GM21381 (cell line): ENCODE data around the gene CGNL1.

ENCODE experiments used
- ATAC-seq: cut with Tn5 transposase; IDR thresholded peaks from one replicate; pipeline ENCODE4 v1.9.1; 2021; ENCODE audit warnings: mild to moderate bottlenecking, moderate library complexity; ENCODE audit not compliant: unreplicated experiment

Gene CGNL1

DNA sequence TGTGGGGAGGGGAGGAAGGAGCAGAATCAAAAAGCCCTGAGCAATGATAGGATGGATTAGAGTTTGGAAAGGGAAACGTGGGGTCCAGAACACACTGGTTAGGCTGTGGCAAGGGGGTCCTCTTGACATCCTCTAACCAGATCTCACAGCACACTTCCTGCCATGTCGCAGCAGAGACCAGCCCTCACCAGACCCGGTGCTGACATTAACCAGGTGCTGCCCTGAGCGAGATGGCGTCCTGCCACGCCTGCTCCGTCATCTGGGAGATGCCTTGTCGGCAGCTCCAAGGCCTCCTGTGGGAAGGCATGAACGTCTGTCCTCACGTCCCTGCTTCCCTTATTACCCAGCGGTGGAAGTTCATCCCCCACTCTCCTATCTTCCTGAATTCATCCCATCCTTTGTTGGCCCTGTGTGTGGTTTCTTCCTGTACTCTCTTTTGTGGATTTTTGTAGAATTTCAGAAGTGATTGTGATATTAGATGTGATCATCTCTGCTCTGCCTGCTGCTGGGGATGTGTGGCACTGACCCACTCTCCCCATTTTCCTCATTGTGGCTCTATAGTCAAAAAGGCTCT lies 186.0 kb downstream of the CGNL1 start:
- no peak for ATAC-seq

DNA sequence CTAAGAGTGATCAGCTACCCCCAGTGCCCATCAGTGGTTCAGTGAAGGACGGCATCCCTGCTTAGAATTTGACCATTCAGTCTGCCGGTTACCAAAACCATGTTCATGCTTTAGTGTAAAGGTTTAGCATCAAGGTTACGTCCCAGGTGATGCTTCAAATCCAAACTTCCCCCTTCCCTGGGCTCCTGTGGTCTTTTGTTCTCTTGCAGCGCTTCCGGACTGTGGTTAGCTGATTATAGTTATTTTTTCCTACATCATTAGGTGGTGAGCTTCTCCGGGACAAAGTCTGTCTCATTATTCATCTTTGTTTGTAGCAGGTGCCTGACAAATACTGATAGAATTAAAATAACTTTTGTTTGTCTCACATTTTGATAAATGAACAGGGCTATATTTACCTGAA lies 187.1 kb downstream of the CGNL1 start:
- ATAC-seq: no peak

DNA sequence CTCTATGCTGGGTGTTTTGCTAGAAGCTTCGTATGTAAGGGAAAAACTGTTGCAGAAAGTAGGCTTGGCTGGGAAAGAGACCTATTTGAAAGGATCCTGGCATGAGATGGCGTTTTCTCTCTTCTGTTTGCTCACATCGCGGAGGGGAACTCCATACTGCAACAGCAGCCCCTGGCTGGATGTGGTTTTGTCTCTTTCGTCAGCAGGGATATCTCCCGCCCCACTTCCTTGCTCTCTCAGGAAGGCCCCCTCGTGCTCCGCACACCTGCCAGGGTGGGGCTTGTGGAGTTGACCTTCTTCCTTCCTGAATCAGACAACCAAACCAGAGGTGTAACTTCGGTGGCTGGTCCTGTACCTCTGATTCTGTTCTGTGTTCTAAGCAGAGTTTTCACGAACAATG lies 189.0 kb downstream of the CGNL1 start:
- ATAC-seq: no peak

DNA sequence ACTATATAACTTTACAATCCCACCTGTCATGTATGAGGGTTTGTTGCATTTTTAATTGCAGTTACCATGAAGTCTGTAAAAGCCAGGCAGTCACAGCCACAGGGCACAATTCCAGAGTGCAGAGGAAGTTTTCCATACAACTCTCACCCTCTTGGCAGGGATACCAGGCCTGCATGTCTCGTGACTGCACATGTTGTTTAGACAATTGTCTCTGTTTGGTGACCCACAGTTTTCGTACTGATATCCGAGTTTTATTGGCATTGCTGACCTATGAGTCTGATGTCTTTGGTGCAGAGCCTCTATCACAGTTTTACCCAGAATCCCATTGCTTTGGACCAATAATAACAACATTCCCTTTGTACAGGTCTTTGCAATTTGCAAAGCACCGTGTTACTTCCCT lies 190.5 kb downstream of the CGNL1 start:
- ATAC-seq: no peak

DNA sequence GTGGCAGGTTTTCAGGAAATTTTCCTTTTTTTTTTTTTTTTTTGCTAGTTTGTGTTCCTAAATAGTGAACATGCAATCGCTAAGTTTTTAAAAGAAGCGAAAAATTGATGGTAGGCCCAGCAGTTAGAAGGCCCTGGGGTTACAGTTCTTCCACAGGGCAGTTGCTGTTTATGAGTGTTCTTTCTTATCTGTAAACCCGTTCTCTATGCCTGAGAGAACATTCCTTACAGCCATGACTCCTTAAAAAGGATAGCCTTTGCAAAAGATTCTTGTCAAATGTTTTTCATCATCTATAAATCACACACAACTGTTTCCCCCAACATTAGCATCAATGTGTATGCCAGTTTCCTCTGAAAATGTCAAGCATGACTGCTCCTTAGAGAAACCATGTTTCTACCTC lies 191.6 kb downstream of the CGNL1 start:
- no peak for ATAC-seq

DNA sequence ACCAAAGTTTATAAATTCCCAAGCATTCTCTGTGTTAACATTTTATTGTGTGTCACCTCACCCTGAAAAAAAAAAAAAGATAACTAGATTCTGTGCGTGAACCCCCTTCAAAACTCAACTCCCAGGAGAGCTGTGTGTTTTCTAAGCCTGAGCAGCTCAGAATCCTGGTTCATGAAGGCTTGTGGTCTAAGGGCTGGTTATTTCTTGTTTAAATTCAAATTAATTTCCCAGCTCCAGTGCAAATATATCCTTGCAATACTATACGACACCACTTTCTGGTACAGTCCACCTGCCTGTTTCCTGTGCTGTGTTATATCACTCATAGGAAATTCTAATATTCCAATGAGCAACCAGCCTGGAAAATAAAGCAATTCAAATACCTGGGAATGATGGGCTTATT lies 192.0 kb downstream of the CGNL1 start:
- no peak for ATAC-seq

DNA sequence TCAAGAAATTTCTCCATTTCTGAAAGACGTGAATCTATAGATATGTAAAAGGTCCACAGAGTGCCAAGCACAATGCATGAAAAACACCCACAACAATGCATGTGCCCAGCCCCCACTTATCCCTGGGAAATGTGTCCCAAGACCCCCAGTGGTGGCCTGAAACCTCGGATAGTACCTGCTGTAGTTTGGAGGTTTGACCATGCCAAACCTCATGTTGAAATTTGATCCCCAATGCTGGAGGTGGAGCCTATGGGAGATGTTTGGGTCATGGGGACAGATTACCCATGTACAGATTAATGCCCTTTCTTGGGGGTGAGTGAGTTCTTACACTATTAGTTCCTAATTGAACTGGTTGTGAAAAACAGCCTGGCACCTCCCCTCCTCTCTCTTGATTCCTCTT lies 194.0 kb downstream of the CGNL1 start:
- ATAC-seq: no peak

DNA sequence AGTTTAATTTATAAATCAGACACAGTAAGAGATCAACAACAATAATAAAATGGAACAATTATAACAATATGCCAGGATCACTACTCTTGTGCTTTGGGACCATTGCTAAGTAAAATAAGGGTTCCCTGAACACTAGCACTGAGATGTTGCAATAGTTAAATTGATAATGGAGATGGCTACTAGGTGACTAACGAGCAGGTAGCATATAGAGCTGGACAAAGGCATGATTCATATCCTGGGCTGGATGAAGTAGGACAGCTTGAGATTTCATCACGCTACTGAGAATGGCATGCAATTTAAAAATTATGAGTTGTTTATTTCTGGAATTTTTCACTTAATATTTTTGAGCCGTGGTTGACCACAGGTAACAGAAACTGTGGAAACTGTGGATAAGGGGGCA lies 194.7 kb downstream of the CGNL1 start:
- ATAC-seq: no peak

DNA sequence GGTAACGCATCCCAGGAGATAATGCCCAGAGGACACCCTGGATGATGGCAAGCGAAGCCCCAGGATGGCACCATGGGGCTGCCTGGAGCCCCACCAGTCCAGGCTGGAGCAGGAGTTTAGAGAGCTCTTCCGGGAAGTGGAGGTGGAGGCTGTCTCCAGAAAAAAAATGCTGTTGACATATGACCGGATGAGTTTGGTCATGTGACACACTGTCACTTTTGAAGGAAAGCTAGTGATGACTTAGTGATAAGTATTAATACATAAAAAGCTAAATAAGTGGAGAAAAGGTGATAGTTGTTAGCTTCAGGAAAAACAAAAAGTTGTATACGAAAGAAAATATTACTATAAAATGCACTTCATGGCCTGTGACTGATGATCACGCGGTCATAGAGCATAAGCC lies 195.4 kb downstream of the CGNL1 start:
- no peak for ATAC-seq

DNA sequence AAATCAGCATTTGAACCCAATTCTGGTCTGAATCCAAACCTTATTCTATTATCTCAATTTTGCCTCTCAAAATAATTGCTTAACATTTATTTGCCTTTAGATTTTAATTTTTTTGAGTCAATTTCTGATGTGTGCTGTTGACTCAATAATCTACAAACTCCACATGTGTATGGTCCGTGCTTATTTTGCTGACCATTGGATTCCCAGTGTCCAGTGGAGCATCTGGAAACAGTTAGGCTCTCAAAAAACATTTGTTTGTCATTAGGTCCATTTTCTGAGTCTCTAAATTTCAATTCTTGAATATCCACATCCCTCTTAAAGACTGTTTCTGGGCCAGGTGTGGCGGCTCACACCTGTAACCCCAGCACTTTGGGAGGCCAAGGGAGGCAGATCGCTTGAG lies 196.2 kb downstream of the CGNL1 start:
- ATAC-seq: no peak

DNA sequence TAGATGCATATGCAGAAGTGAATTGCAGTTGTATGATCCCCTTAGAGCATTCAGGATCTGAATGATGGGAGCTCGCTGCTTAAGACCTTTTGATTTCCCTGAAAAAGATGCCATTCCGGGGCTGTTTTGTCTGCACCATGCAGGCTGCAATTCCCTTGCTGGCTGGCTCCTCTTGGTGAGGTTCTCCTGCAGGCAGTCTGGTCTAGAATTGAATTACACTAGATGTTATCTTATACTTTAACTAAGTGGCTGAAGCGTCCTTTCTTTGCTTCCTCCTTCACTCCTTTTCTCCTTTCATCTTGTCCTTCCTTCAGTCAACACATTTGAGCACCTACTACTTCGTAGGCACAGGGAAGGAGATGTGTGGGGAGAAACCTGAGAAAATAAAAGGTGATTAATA lies 196.8 kb downstream of the CGNL1 start:
- no peak for ATAC-seq

DNA sequence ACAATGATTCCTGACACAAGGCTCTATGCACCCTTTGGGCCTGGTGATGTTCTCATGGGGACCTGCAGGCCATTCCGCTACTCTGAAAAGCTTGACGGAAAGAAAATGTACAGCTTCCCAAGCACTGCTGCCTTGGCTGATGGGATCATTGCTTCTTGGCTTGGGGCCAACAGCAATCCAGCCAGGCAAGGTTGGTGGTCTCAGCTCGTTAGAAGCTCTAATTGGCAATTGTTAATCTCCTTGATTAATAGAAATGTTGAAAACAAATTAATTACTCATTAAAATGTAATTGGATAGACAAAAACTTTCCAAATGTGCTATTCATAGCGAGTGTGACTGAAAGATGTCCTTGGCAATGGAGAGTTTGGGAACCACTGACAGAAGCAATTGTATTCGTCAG lies 199.1 kb downstream of the CGNL1 start:
- no peak for ATAC-seq

DNA sequence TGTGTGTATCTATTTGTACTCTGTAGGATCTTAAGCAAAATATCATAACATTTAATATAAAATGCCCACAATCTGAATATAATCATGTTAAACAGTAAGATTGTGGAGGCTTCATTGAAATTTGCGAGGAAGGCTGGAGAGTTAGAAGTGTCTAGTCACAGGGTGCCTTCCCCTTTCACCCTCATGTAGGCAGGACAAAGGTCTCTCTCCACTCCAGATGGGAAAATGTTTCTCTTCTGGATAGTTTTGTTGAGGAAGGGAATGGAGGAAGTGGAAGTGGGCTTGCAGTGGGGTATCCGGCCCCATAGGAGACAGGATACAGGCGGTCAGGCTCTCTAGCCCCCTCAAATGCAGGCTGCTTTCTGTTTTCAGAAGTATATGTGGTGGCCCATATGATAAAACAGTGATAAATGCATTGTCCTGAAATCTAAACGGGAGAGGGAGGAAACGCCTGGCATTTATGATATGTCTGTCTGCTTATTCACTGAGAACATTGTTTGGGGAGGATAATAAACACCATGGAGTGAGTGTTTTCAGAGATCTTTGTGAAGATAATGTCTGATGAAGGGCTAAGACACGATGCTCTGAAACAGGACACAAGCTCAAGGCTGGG lies 202.1 kb downstream of the CGNL1 start:
- no peak for ATAC-seq

DNA sequence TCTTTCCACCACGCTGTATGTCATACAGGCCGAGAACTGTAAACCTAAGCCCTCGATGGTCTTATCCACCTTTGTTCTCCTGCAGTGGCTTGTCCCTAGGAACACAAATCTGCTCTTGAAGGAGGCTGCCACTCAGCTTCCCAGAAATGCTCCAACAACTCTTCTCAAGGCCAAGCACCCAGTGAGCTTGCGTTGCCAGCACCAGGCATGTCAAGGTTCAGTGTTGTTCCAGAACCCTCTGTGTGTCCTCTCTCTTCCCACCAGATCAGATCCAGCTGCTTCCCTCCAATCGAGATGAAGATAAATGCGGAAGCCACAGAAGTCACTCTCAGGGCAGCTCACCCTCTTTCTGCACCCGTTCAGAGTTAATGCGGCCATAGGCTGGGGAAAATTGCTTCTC lies 204.1 kb downstream of the CGNL1 start:
- ATAC-seq: no peak

DNA sequence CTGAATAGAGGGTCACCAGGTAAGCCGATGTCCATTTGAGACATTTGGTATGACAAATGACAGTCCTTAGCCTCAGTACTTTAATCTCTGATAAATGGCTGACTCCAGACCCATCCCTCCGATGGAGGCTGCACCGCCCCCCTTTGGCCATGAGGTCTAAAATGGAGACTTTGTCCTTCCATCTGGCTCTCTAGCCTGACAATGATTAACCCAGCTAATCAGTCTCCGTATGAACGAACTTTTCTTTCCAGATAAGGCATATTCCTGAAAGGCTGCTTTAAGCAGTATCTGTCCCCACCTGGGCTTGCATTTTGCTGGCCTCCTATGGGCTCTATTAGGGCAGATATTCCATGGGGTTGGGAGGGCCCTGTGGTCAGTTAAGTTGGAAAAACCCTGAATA lies 204.6 kb downstream of the CGNL1 start:
- ATAC-seq: no peak

DNA sequence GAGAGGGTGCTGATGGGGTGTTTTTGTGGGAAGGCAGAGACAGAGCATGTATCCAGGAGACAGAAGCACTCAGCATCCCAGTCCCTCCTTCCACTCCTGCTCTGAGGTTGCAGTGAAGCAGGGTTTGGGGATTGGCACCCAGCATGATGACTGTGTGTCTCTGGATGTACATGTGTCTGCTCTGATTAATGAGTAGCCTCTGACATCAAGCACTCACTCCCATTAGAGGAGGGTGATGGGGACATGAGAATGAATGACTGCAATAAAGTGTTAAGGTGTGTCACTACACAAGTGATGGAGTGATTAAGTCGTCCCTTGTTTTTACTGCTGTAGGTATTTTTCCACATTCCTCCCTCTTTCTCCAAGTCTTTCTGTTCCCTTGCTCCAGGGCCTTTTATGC lies 205.8 kb downstream of the CGNL1 start:
- no peak for ATAC-seq

DNA sequence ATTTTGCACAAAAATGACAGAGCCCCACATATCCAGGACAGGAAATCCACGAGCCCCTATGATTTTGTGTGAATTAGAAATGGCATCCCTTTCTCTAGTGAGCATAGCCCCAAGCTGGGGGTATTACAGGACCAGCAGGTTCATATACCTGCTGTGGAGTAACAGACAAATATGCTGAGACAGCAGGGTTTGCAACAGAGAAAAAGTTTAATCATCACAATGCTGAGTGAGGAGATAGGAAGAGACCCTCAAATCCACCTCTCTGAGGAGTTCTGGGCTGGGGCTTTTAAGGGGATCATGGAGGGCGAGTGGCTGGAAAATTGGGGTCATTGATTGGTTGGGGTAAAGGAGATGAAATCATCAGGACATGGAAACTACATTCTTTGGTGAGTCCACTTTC lies 207.0 kb downstream of the CGNL1 start:
- no peak for ATAC-seq

DNA sequence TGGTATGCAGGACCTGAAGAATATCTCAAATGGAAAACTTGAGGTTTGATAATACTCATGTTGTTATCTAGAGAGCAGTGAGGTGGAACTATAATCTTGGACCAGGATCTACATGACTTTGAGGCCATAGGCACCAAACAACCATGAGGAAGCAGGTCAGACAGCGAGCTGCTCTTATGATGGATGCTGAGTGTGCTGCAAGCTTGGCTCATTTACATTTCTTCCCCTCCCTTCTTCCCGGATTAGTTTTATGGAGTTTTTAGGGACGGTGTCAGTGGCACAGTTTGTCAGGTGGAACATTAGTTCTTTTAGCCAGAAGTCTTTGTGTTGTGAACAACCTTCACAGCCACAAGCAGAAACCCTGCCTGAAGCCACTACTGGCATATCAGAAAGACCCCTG lies 207.4 kb downstream of the CGNL1 start:
- ATAC-seq: no peak

DNA sequence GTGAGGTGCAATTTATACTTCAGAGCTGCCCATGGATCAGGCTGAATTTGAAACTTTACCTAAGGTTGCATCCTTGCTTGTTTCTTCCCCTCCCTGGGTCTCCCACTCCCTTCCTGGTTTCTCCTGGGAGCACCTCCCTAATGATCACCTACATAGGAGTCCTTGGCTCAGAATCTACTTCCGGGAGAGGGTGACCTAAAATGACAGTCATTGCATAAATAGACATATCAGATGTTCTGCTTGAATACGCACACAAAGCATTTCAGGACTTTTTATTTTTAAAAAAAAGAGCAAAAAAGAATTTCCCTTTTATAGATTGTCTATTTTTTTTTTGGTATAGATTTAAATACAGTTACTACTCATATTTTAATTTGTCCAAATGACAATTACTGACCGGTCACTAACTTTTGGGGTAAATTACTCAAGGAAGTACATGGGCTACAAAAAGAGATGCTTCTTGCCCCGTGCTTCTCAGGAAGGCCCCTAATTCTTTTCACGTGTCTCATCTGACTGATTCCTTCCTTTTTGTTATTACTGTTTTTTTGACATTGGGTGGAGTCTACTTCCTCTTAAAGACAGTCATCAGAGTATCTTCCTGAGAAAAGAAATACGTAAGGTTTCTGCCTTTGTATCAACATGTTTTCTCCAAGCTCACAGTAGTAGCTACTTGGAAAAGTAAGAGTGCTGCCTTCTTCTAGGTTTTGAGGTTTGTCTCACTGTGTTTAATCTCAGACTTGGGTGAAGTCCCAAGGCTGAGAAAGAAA lies 210.5 kb downstream of the CGNL1 start:
- no peak for ATAC-seq

DNA sequence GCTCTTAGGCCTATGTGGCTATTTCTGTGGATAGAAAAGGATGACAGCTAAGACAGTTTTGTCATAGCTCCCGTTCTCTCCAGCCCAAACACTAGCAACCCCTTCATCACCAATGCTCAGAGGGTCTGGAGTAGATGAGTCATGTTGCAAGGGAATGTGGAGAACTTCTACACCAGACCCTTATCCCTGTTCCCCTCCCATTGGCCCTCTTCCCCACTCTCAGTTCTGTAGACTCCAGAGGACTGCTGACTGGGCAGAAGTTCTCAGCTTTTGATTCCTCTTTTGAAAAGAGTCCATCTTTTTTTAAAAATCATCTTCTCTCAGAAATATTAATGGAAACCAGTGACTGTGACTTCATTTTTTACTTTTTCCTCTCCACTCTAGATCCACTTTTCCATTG lies 213.0 kb downstream of the CGNL1 start:
- ATAC-seq: no peak

DNA sequence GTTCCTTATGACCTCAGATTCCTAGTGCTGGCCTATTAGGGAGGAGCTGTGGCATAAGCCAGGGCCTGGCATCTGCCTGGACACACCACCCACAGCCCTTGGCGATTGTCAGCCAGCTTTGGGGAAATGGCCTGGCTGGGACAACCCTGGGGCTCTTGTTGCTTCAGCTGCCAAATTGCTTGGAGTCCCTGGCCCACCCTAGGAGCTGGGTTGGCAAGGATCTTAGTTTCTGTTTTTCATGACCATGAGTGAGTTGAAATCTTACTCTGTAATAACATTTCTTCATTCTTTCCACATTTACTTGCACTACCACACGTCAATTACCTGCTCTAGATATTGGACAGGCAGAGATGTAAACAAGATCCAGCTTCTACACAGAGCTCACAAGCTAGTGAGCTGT lies 213.4 kb downstream of the CGNL1 start:
- no peak for ATAC-seq

DNA sequence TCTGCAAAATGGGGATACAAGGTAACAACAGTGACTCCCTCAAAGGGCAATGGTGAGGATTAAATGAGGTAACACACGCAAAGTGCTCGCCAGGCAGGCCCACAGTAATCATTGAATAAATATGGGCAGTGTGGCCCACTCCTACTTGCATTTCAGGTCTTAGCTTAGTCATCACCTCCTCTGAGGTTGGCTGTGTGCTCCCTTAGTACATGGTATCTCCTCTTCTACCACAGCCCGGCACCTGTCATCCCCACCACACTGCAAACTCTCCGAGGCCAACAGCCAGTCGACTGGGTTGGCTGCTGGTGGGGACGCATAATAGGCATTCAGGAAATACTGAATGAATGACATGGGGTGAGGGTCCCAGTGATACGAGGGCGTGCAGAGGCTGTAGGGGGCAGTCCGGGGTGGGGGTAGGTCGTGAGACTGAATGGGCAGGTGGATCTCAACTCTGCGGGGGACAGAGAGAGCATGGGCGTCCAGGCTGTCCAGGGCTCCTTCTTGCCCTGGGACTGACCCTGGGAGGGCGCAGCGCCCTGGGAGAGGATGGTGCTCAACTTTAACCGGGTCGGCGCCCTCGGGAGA lies 215.0 kb downstream of the CGNL1 start:
- ATAC-seq: no peak
